H9 (cell line): ENCODE results near the gene ALG12. TPM values are rescaled to one million over a fixed set of nuclear protein-coding genes. Genes with fewer than 3 reads are reported as not detected.

Source experiments
- DNase-seq: peaks from one replicate; pipeline ENCODE4 v3.0.0-alpha.2; 2017
- H2AFZ ChIP-seq: one replicate; pipeline ENCODE4 v1.6.1; 2013; ENCODE audit warnings: mild to moderate bottlenecking, low read length, control low read depth, moderate library complexity
- H2AK5ac ChIP-seq: 2 replicates; pipeline ENCODE4 v1.6.1; 2013; ENCODE audit warnings: low read length, control low read depth, mixed read lengths; ENCODE audit not compliant: insufficient read length
- H2BK120ac ChIP-seq: one replicate; pipeline ENCODE4 v1.6.1; 2013; ENCODE audit warnings: low read depth, mild to moderate bottlenecking, low read length, control low read depth, inconsistent platforms; ENCODE audit not compliant: poor library complexity, severe bottlenecking
- H2BK12ac ChIP-seq: 2 replicates; pipeline ENCODE4 v1.6.1; 2013; ENCODE audit warnings: low read length, control low read depth, mixed read lengths, low read depth; ENCODE audit not compliant: insufficient read length
- H2BK15ac ChIP-seq: 2 replicates; pipeline ENCODE4 v1.6.1; 2013; ENCODE audit warnings: low read depth, low read length, control low read depth
- H2BK20ac ChIP-seq: one replicate; pipeline ENCODE4 v1.6.1; 2013; ENCODE audit warnings: low read depth, mild to moderate bottlenecking, low read length, control low read depth, inconsistent platforms; ENCODE audit not compliant: poor library complexity, severe bottlenecking
- H2BK5ac ChIP-seq: 2 replicates; pipeline ENCODE4 v1.6.1; 2013; ENCODE audit warnings: low read length, control low read depth, mixed read lengths; ENCODE audit not compliant: insufficient read length
- H3K14ac ChIP-seq: 2 replicates; pipeline ENCODE4 v1.6.1; 2013; ENCODE audit warnings: low read length, control low read depth; ENCODE audit not compliant: insufficient read depth
- H3K18ac ChIP-seq: 2 replicates; pipeline ENCODE4 v1.6.1; 2013; ENCODE audit warnings: low read depth, mild to moderate bottlenecking, mixed read lengths, low read length, control low read depth; ENCODE audit not compliant: insufficient read length
- H3K23ac ChIP-seq: 2 replicates; pipeline ENCODE4 v1.6.1; 2013; ENCODE audit warnings: low read length, control low read depth, mixed read lengths, low read depth; ENCODE audit not compliant: insufficient read length
- H3K23me2 ChIP-seq: 2 replicates; pipeline ENCODE4 v1.6.1; 2013; ENCODE audit warnings: low read depth, mild to moderate bottlenecking, mixed read lengths, low read length, control low read depth; ENCODE audit not compliant: insufficient read length, poor library complexity, severe bottlenecking
- H3K27ac ChIP-seq: 2 replicates; pipeline ENCODE4 v1.5.1; 2013; ENCODE audit warnings: low read length, control low read depth, mixed read lengths, low read depth; ENCODE audit not compliant: insufficient read length
- H3K27me3 ChIP-seq: 2 replicates; pipeline ENCODE4 v1.6.1; 2013; ENCODE audit warnings: low read length, control low read depth, inconsistent platforms; ENCODE audit not compliant: insufficient read depth
- H3K4ac ChIP-seq: 2 replicates; pipeline ENCODE4 v1.6.1; 2013; ENCODE audit warnings: low read depth, mild to moderate bottlenecking, control low read depth, inconsistent platforms, low read length, moderate library complexity
- H3K4me1 ChIP-seq: 2 replicates; pipeline ENCODE4 v1.6.1; 2013; ENCODE audit warnings: low read length, control low read depth, inconsistent platforms; ENCODE audit not compliant: insufficient read depth
- H3K4me2 ChIP-seq: 2 replicates; pipeline ENCODE4 v1.6.1; 2013; ENCODE audit warnings: low read length, control low read depth, mixed read lengths; ENCODE audit not compliant: insufficient read length, insufficient read depth
- H3K56ac ChIP-seq: 2 replicates; pipeline ENCODE4 v1.6.1; 2013; ENCODE audit warnings: low read depth, mild to moderate bottlenecking, mixed read lengths, low read length, control low read depth; ENCODE audit not compliant: insufficient read length
- H3K79me1 ChIP-seq: 2 replicates; pipeline ENCODE4 v1.6.1; 2013; ENCODE audit warnings: low read depth, mild to moderate bottlenecking, moderate library complexity, low read length, control low read depth, inconsistent platforms; ENCODE audit not compliant: insufficient read depth, poor library complexity, severe bottlenecking
- H3K79me2 ChIP-seq: 2 replicates; pipeline ENCODE4 v1.6.1; 2013; ENCODE audit warnings: low read length, control low read depth, inconsistent platforms; ENCODE audit not compliant: insufficient read depth
- H3K9ac ChIP-seq: 2 replicates; pipeline ENCODE4 v1.6.1; 2013; ENCODE audit warnings: low read length, control low read depth, mixed read lengths; ENCODE audit not compliant: insufficient read length; ENCODE audit errors: extremely low read depth
- H3K9me3 ChIP-seq: one replicate; pipeline ENCODE4 v1.6.1; 2013; ENCODE audit warnings: low read depth, low read length, inconsistent platforms; ENCODE audit not compliant: control insufficient read depth
- H3T11ph ChIP-seq: one replicate; pipeline ENCODE4 v1.6.1; 2013; ENCODE audit warnings: mild to moderate bottlenecking, low read length, control low read depth, inconsistent platforms
- H4K20me1 ChIP-seq: one replicate; pipeline ENCODE4 v1.6.1; 2013; ENCODE audit not compliant: control insufficient read depth, insufficient read length, insufficient read depth
- H4K5ac ChIP-seq: 2 replicates; pipeline ENCODE4 v1.6.1; 2013; ENCODE audit warnings: low read depth, mild to moderate bottlenecking, mixed read lengths, low read length, control low read depth; ENCODE audit not compliant: insufficient read length
- H4K8ac ChIP-seq: replicated peaks from 2 replicates; pipeline ENCODE4 v1.6.1; 2013; ENCODE audit warnings: low read length, control low read depth, mixed read lengths, low read depth; ENCODE audit not compliant: insufficient read length
- H4K91ac ChIP-seq: 2 replicates; pipeline ENCODE4 v1.6.1; 2013; ENCODE audit warnings: low read depth, mild to moderate bottlenecking, moderate library complexity, mixed read lengths, low read length, control low read depth; ENCODE audit not compliant: insufficient read length
- H3K27ac Mint-ChIP-seq, 3 experiments: 2 replicates in 2 of 3; 3 replicates in 1 of 3; pipeline ENCODE4 v1.8.0; 2020 to 2021; ENCODE audit warnings: mixed read lengths in 3 of 3, mild to moderate bottlenecking in 1 of 3, moderate library complexity in 1 of 3
- H3K27me3 Mint-ChIP-seq: 2 replicates; pipeline ENCODE4 v1.8.0; 2021; ENCODE audit warnings: low read depth, mild to moderate bottlenecking, moderate library complexity, mixed read lengths
- H3K36me3 Mint-ChIP-seq, 3 experiments: 2 replicates in 2 of 3; 3 replicates in 1 of 3; pipeline ENCODE4 v1.8.0; 2020 to 2021; ENCODE audit warnings: low read depth in 3 of 3, mixed read lengths in 3 of 3; ENCODE audit not compliant: insufficient read depth in 1 of 3
- H3K4me1 Mint-ChIP-seq, 2 experiments: 2 replicates each; pipeline ENCODE4 v1.8.0; 2020; ENCODE audit warnings: mixed read lengths in 2 of 2
- H3K4me3 Mint-ChIP-seq, 2 experiments: 2 replicates in 1 of 2; 3 replicates in 1 of 2; pipeline ENCODE4 v1.8.0; 2020 to 2021; ENCODE audit warnings: mild to moderate bottlenecking in 2 of 2, mixed read lengths in 2 of 2, moderate library complexity in 1 of 2
- H3K9me3 Mint-ChIP-seq, 2 experiments: 2 replicates in 1 of 2; 3 replicates in 1 of 2; pipeline ENCODE4 v1.8.0; 2020; ENCODE audit warnings: mild to moderate bottlenecking in 2 of 2, mixed read lengths in 2 of 2, moderate library complexity in 1 of 2
- CTCF ChIP-seq: fragments of 200-600 bp; sonication (generic); conservative IDR thresholded peaks from 3 replicates; pipeline ENCODE4 v1.8.0; 2021; ENCODE audit warnings: antibody characterized with exemption, mild to moderate bottlenecking
- WGBS: extraction: QIAGEN DNeasy Blood & Tissue Kit; methylation state at CpG from one replicate; pipeline ENCODE4 v1.1.7; 2013; ENCODE audit warnings: missing lambda C conversion rate, low lambda C conversion rate, mixed read lengths; ENCODE audit not compliant: insufficient read length; ENCODE audit errors: extremely low coverage; 5-methylcytosine and 5-hydroxymethylcytosine counted together
- total RNA-seq: library from RNA; stranded (reverse); gene quantifications from 2 replicates; pipeline ENCODE4 v1.2.1, GENCODE V29; 2021

ALG12 gene
- total RNA-seq, 1 experiment from 2014 or later = 19.2 TPM

DNA sequence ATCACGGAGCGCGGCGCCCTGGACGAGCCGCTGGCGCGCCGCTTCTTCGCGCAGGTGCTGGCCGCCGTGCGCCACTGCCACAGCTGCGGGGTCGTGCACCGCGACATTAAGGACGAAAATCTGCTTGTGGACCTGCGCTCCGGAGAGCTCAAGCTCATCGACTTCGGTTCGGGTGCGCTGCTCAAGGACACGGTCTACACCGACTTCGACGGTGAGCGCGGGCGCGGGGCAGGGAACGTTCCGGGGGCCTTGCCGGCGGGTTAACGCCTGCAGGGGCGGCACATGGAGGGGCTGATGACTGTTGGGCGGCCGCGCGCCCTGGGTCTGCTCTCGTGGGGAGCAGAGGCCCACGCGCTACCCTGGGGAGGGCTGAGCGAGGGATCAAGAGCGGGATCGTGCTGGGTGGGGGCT, 43.4 kb upstream of the ALG12 start:
- H3K79me1 ChIP-seq = peaks cover 6% of the 10 kb centered on the region
- no CpG with 5 or more reads among the region's 49 CpGs for WGBS
- H4K91ac ChIP-seq = no peak overlapping the region
- no peaks in the 10 kb centered on the region for H3K4me1 ChIP-seq
- H3K23me2 ChIP-seq = no peaks in the 10 kb centered on the region
- no peak overlapping the region for H2BK20ac ChIP-seq
- no peak overlapping the region for H3K23ac ChIP-seq
- no peak overlapping the region for H4K5ac ChIP-seq
- H3T11ph ChIP-seq = no peak overlapping the region
- no peaks in the 10 kb centered on the region for H3K27me3 ChIP-seq
- H4K8ac ChIP-seq = no peak overlapping the region
- peak overlapping the region; percentile 54 for H3K4me2 ChIP-seq
- no peak overlapping the region for H2AFZ ChIP-seq
- no peaks in the 10 kb centered on the region for H3K9me3 ChIP-seq
- Mint-ChIP-seq H3K27ac (peak overlapping the region in 1 of 3 experiments; percentile 91; a peak in 2 of 7 replicates), H3K9me3 (no peaks in the 10 kb centered on the region), H3K36me3 (peaks cover 8 to 17% (median 14%) of the 10 kb centered on the region in 3 experiments; a peak in 6 of 7 replicates), H3K4me3 (peak overlapping the region; percentile 84 to 88), H3K27me3 (peaks cover 4% of the 10 kb centered on the region), H3K4me1 (peaks cover 2 to 10% of the 10 kb centered on the region in 2 experiments; a peak in 2 of 4 replicates)
- no peak overlapping the region for H2BK120ac ChIP-seq
- H2BK15ac ChIP-seq = no peak overlapping the region
- H2AK5ac ChIP-seq = no peak overlapping the region
- H3K18ac ChIP-seq = peak overlapping the region; percentile 37
- peaks cover 3% of the 10 kb centered on the region; the same call in 1 of the 2 replicates for H3K79me2 ChIP-seq
- peak overlapping the region; percentile 77 for H3K9ac ChIP-seq
- H3K27ac ChIP-seq = no peak overlapping the region
- no peaks in the 10 kb centered on the region for H4K20me1 ChIP-seq
- no peak overlapping the region for H2BK5ac ChIP-seq
- H3K56ac ChIP-seq = no peak overlapping the region
- H2BK12ac ChIP-seq = no peak overlapping the region
- no peak overlapping the region for H3K4ac ChIP-seq
- TF ChIP-seq CTCF = no peak
- peak overlapping the region; percentile 47 for H3K14ac ChIP-seq
- peak; percentile 45 for DNase-seq
